Measurements from ENCODE around the gene SUN2. TPM values are rescaled to one million over a fixed set of nuclear protein-coding genes. Genes with fewer than 3 reads are reported as not detected.

Gene SUN2
- total and polyA plus RNA-seq, 2 donors (not counting 1 experiment from before 2014, with no cell fraction given), result 27.4 to 76.6 TPM

- TF ChIP-seq EZH2 (IDR thresholded peaks at IDR 0.05; ENCODE audit: low read length, missing control alignments) (no peak), CTCF (conservative IDR thresholded peaks at IDR 0.05 in 1 of 2, IDR thresholded peaks at IDR 0.05 in 1 of 2; ENCODE audit: low read depth in 1 of 2, low read length in 2 of 2) (no peak)
- no peak overlapping the region for H3K4me2 ChIP-seq (ENCODE audit: extremely low read depth, insufficient read depth, low read length)
- peaks cover 35% of the 10 kb centered on the region for H3K79me2 ChIP-seq (ENCODE audit: control insufficient read depth, insufficient read depth, low read length)
- H3K4me3 ChIP-seq (replicated peaks in 1 of 4; ENCODE audit: control extremely low read depth in 1 of 4, insufficient read depth in 1 of 4, low read depth in 3 of 4, low read length in 4 of 4), result no peak overlapping the region
- peaks cover 5% of the 10 kb centered on the region for H3K4me1 ChIP-seq (ENCODE audit: control insufficient read depth, extremely low read depth, insufficient read depth, low read length)
- no peak overlapping the region for H3K9ac ChIP-seq (ENCODE audit: insufficient read depth, low read length)
- DNase-seq (ENCODE audit: low read depth in 2 of 2), result no peak
- no peaks in the 10 kb centered on the region for H3K27me3 ChIP-seq (ENCODE audit: control insufficient read depth, insufficient read depth, low read length)
- no peaks in the 10 kb centered on the region for H4K20me1 ChIP-seq (ENCODE audit: control insufficient read depth, extremely low read depth, insufficient read depth, low read length)
- peaks cover 8% of the 10 kb centered on the region for H3K36me3 ChIP-seq (ENCODE audit: control insufficient read depth, insufficient read depth, low read length)
- no peaks in the 10 kb centered on the region for H3K9me3 ChIP-seq (ENCODE audit: control insufficient read depth, insufficient read depth, low read depth, low read length)
- H2AFZ ChIP-seq (ENCODE audit: low read length), result no peak overlapping the region
- H3K27ac ChIP-seq (ENCODE audit: insufficient read depth, low read length), result no peak overlapping the region
These were observed 39.0 kb downstream of the SUN2 start for GRCh38 chr22:38716826-38717225.

GRCh38 chr22:38716271-38716670 is 39.5 kb downstream of the SUN2 start:
- Histone ChIP-seq H3K4me2 (ENCODE audit: extremely low read depth, insufficient read depth, low read length) (no peak overlapping the region), H3K27ac (ENCODE audit: insufficient read depth, low read length) (no peak overlapping the region), H3K4me3 (replicated peaks in 1 of 4; ENCODE audit: control extremely low read depth in 1 of 4, insufficient read depth in 1 of 4, low read depth in 3 of 4, low read length in 4 of 4) (no peak overlapping the region), H3K4me1 (ENCODE audit: control insufficient read depth, extremely low read depth, insufficient read depth, low read length) (peaks cover 5% of the 10 kb centered on the region), H3K27me3 (ENCODE audit: control insufficient read depth, insufficient read depth, low read length) (no peaks in the 10 kb centered on the region), H2AFZ (ENCODE audit: low read length) (no peak overlapping the region), H3K9me3 (ENCODE audit: control insufficient read depth, insufficient read depth, low read depth, low read length) (no peaks in the 10 kb centered on the region), H3K9ac (ENCODE audit: insufficient read depth, low read length) (no peak overlapping the region), H3K79me2 (ENCODE audit: control insufficient read depth, insufficient read depth, low read length) (peaks cover 38% of the 10 kb centered on the region), H3K36me3 (ENCODE audit: control insufficient read depth, insufficient read depth, low read length) (peaks cover 7% of the 10 kb centered on the region), H4K20me1 (ENCODE audit: control insufficient read depth, extremely low read depth, insufficient read depth, low read length) (no peaks in the 10 kb centered on the region)
- DNase-seq (ENCODE audit: low read depth in 2 of 2), result no peak
- TF ChIP-seq CTCF (conservative IDR thresholded peaks at IDR 0.05 in 1 of 2, IDR thresholded peaks at IDR 0.05 in 1 of 2; ENCODE audit: low read depth in 1 of 2, low read length in 2 of 2) (no peak), EZH2 (IDR thresholded peaks at IDR 0.05; ENCODE audit: low read length, missing control alignments) (no peak)

- H3K4me1 ChIP-seq (ENCODE audit: control insufficient read depth, extremely low read depth, insufficient read depth, low read length), result peaks cover 5% of the 10 kb centered on the region
- H3K36me3 ChIP-seq (ENCODE audit: control insufficient read depth, insufficient read depth, low read length), result peaks cover 6% of the 10 kb centered on the region
- H3K27me3 ChIP-seq (ENCODE audit: control insufficient read depth, insufficient read depth, low read length), result no peaks in the 10 kb centered on the region
- TF ChIP-seq CTCF (conservative IDR thresholded peaks at IDR 0.05 in 1 of 2, IDR thresholded peaks at IDR 0.05 in 1 of 2; ENCODE audit: low read depth in 1 of 2, low read length in 2 of 2), result no peak
- TF ChIP-seq EZH2 (IDR thresholded peaks at IDR 0.05; ENCODE audit: low read length, missing control alignments), result no peak
- no peak overlapping the region for H2AFZ ChIP-seq (ENCODE audit: low read length)
- no peak for DNase-seq (ENCODE audit: low read depth in 2 of 2)
- no peaks in the 10 kb centered on the region for H4K20me1 ChIP-seq (ENCODE audit: control insufficient read depth, extremely low read depth, insufficient read depth, low read length)
- peaks cover 42% of the 10 kb centered on the region for H3K79me2 ChIP-seq (ENCODE audit: control insufficient read depth, insufficient read depth, low read length)
- H3K4me2 ChIP-seq (ENCODE audit: extremely low read depth, insufficient read depth, low read length), result no peak overlapping the region
- no peak overlapping the region for H3K27ac ChIP-seq (ENCODE audit: insufficient read depth, low read length)
- no peaks in the 10 kb centered on the region for H3K9me3 ChIP-seq (ENCODE audit: control insufficient read depth, insufficient read depth, low read depth, low read length)
- H3K4me3 ChIP-seq (replicated peaks in 1 of 4; ENCODE audit: control extremely low read depth in 1 of 4, insufficient read depth in 1 of 4, low read depth in 3 of 4, low read length in 4 of 4), result no peak overlapping the region
- no peak overlapping the region for H3K9ac ChIP-seq (ENCODE audit: insufficient read depth, low read length)
These were observed 39.9 kb downstream of the SUN2 start for GRCh38 chr22:38715852-38716251.

Measured in fibroblast of lung (primary cell).